Measurements from ENCODE around the gene CREB5.
"Not testable (repeated sequence)": the region's sequence is repeated elsewhere in the genome, so short reads cannot be mapped to it uniquely, and the experiment has no call there.

The CREB5 gene

DNA sequence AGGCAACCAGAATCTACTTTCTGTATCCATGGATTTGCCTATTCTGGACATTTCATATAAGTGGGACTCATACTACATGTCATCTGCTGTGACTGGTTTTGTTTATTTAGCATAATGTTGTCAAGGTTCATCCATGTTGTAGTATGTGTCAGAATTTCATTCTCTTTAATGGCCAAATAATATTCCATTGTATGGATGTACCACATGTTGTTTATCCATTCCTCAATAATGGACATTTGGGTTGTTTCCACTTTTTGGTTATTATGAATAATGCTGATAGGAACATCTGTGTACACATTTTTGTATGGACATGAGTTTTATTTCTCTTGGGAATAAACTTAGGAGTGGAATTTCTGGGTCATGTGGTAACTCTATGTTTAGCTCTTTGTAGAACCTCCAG is 133.7 kb downstream of the CREB5 start:
- no peak for DNase-seq (ENCODE audit: low read depth in 2 of 3, low spot score in 2 of 3)

DNA sequence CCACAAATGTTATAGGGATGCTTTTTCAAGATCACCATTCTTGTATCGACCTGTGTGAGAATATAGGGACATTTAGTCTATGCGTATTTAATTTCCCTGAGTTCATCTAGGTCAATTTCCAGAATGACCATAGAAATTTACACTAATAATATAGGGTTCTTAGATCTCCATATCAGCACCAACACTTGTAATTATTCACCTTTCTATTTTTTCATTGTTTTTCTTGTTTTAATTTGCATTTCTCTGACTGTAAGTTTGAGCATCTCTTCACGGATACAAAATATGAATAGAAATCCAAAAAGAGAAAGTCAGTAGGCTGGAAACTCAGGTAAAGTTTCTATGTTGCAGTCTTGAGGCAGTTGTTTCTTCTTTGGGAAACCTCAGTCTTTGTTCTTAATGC is 134.8 kb downstream of the CREB5 start:
- DNase-seq (ENCODE audit: low read depth in 2 of 3, low spot score in 2 of 3): no peak

DNA sequence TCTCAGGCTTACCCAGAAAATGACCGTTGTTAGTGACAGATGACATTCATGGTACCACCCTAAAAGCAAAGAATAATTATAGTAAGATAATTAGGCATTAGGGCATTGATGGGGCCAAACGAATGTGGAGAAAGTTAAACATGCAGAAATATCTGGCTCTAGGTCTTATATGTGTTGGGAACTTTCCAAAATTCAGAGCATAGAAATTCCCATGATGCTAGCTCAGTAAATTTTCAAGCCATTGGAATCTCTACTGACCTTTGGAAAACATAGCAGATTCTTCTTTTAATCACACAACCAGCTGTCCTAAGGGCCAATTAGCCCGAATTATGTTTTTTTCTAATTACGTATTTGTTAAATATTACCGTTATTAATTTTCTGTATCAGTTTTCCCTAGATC is 136.1 kb downstream of the CREB5 start:
- DNase-seq (ENCODE audit: low read depth in 2 of 3, low spot score in 2 of 3): no peak

DNA sequence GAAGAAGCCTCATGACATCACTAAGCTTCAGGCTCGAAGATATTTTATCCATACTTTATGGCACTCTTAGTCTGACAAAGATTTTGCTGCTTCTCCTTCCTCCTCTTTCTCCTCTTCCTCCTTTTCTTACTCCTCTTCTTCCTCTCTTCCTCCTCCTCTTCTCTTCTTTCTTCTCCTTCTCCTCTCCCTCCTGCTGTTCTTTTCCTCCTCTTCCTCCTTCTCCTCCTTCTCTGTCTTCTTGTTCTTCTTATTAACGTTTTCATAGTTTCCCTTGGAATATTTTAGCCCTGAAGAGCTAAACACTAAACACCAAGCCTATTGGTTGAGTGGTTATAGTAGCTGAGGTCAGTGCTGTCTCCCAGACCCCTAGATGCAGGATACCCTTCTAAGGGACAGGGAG is 137.7 kb downstream of the CREB5 start:
- no peak for DNase-seq (ENCODE audit: low read depth in 2 of 3, low spot score in 2 of 3)

DNA sequence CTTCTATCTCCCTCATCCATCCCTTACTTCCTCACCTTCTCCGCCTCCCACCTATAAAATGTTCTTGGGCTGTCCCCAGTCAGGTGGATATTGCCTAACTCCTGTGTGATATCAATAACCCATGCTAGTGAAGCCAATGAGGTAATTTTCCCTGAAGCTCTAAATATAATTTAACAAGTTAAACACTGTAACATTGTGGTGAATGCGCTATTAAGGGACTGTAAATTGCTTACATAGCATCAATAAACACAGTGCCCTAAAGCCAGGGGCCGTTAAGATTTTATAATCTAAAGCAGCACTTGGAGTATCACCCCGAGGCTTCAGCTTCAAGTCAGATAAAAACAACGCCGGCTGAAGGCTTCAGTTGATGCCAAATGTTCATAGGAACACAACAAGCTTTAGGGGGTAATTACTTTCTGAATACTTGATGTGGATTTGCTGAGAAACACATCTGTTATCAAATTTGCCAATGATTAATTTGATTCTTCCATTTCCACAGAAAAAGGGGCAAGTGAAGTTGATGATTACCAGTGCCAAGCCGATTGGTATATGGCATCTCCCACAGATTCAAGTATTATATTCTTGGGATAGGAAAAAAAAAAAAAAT is 138.4 kb downstream of the CREB5 start:
- no peak for DNase-seq (ENCODE audit: low read depth in 2 of 3, low spot score in 2 of 3)

DNA sequence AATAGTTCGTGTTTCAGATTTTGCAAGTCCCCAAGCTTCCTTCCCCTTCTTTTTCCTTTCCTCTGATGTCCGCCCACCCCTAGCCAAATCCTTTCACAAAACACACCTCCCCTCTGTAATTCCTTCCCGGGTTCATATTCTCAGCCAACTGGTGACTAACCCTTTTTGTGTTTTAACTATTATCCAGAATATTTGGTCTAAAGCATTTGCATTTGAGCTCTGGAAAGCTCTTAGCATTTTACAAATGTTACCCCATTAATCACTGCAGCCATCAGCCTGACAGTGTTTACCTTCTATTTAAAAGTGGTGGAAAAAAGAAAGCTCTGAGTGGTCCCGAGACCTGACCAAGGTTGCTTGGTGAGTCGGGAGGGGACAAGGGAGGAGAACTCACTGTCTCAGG is 139.0 kb downstream of the CREB5 start:
- no peak for DNase-seq (ENCODE audit: low read depth in 2 of 3, low spot score in 2 of 3)

DNA sequence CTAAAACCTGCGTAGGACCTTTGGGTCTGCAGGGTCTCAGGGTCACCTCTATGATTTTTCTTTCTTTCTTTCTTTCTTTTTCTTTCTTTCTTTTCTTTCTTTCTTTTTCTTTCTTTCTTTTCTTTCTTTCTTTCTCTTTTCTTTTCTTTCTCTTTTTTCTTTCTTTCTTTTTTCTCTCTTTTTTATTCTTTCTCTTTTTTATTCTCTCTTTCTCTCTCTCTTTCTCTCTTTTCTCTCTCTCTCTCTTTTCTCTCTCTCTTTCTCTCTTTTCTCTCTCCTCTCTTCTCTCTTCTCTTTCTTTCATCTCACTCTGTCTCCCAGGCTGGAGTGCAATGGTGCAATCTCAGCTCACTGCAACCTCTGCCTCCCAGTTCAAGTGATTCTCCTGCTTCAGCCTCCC is 139.4 kb downstream of the CREB5 start:
- DNase-seq (ENCODE audit: low read depth in 2 of 3, low spot score in 2 of 3): not testable (repeated sequence)

DNA sequence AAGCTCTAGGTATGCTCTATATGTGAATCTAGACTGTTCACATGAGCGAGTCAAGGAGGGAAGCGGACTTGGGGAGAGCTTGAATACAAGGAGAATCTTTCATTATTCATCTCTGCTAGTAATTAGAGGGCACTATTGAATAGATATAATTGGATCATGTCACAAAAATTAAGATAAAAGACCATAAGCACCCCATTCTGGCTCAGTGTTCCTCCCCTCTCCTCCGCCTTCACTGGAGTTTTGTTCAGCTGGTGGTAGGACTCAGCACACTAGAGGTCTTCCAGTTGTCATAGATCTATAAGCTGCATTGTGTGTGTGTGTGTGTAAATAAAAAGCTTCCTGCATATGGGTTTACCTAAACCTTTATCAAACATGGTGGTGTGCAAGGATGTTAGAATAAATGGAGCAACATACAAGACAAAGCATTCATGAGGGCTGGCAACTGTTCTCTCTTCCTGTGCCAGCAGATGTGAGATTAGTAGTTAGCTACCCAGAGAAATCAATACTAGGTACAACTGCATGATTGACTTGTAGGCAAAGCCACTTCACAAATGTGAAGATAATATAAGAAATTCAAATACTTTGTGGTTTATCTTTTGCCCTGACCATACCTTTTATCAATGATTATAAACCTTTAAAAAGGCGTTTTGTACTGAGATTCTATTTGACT is 142.6 kb downstream of the CREB5 start:
- DNase-seq (ENCODE audit: low read depth in 2 of 3, low spot score in 2 of 3): no peak

DNA sequence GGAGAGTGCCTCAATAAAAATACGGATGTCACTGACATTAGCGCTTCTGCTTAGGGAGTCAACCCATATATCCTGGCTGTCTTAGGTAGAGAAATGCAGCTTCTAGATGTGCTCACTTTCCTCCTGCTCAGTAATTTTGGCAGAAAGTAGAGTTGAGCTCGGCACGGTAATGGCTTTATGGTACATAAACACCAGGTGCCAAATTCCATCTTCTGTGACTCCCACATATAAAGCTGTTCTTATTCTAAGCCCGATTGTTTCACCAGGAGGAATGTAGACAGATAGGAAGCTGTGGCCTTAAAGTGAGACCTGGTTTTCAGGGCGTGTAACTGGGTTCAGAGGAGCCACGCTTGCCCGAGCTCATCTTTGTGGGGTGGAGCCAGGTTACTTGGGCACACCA is 143.7 kb downstream of the CREB5 start:
- DNase-seq (ENCODE audit: low read depth in 2 of 3, low spot score in 2 of 3): no peak

DNA sequence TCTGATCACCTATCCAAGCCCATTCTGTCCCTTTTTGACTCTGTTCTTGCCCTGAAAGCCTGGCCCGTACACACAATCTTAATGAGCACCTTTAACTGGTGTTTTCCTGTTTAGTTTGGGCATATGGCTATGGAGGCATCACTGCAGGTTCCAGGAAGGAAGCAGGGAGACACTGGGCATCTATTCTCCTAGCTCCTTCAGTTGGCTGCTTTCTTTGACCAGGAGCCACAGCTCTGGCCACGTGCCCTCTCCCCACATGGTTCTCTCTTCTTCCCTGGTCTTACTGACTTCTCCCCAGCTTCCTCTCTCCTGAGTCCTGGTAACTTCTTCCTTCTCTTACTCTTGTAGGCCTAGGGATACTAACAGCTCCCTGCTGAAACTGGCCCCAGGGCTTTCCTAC is 144.4 kb downstream of the CREB5 start:
- no peak for DNase-seq (ENCODE audit: low read depth in 2 of 3, low spot score in 2 of 3)

DNA sequence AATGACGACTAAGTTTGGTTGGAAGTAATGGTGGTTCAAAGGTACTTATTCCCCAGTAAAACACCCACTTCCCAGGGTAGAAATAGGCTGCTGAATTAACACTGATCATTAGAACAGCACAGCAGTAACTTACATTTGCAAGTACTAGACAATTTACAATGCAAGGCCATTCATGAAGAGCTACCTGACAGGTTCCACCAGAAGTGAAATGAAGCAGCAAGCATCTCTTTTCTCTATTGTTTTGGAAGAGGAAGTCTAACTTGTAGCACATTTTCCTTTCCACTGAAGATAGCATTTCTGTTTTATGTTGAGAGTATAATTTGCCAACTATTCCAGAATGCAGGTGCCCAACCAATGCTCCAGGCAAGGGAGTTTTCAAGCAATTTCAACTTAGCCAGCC is 145.9 kb downstream of the CREB5 start:
- no peak for DNase-seq (ENCODE audit: low read depth in 2 of 3, low spot score in 2 of 3)

DNA sequence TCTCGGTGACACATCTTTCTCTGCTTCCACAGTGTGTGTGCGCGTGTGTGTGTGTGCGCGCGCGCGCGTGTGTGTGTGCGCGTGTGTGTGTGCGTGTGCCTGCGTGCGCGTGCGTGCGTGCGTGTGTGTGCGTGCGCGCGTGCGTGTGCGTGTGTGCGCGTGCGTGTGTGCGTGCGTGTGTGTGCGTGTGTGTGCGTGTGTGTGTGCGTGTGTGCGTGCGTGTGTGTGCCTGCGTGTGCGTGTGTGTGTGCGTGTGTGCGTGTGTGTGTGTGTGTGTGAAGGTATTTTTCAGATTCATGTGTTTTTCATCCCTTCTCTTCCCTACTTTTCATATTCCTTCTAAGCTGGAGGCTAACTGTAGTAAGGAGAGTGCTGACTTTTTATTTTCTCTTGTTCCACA is 148.4 kb downstream of the CREB5 start:
- no peak for DNase-seq (ENCODE audit: low read depth in 2 of 3, low spot score in 2 of 3)

DNA sequence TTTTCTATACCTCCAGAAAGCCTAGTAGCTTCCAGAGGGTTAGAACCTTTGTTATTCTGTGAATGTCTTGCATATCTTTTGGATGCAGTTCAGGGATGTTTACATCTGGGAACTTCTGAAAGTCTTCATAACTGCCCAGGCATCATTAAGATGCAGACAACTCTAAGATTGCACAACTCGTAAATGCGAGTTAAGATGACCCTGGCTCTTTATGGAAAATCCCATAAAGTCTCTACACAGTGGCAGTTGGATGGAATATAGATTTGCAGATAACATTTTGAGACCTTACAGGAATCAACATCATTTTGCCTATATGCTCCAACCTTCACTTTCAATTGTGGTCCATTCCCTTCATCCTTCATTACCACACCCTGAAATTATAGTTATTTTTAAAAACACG is 151.7 kb downstream of the CREB5 start:
- DNase-seq (ENCODE audit: low read depth in 2 of 3, low spot score in 2 of 3): no peak

DNA sequence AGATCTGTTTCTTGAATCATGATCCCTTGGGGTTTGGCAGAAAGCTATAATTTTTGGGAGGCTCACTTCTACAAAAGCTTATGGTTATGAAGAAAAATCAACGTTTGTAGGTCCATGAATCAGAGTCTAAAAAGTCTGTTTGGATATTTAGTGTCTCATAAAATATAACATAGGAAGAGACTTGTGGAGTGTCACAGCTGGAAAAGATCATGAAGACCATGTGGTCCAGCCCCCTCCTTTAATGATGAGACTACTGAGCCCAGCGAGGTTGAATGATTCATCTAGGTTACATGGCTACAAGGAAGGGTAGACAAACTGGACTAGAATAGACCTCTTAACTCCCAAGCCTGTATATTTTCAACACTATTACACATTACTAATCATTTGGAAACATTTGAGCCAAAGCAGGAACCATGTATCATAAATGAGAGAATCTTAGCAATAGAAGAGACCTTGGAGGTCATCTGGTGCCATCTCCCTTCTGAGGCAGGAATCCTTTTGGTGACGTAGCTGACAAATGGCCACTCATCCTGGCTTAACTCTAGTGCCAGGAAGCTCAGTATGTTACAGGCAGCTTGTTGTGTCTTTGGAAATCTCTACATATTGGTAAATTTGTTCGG is 152.5 kb downstream of the CREB5 start:
- no peak for DNase-seq (ENCODE audit: low read depth in 2 of 3, low spot score in 2 of 3)

DNA sequence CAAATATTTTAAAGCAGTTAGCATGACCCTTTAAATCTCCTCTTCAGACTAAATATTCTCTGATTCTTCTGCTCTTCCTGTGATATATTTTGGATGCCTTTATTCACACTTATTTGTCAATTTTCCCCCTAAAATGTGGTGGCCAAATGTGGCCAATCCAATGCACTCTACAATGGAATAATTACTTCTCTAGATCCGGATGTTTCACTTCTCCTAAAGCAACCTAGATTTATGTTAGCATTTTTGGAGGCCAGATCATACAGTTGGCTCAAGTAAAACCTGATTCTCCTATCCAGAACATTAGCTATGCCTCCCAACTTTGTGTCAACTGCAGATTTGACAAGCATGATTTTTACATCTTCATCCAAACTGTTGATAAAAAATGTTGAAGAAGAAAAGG is 153.7 kb downstream of the CREB5 start:
- DNase-seq (ENCODE audit: low read depth in 2 of 3, low spot score in 2 of 3): no peak

DNA sequence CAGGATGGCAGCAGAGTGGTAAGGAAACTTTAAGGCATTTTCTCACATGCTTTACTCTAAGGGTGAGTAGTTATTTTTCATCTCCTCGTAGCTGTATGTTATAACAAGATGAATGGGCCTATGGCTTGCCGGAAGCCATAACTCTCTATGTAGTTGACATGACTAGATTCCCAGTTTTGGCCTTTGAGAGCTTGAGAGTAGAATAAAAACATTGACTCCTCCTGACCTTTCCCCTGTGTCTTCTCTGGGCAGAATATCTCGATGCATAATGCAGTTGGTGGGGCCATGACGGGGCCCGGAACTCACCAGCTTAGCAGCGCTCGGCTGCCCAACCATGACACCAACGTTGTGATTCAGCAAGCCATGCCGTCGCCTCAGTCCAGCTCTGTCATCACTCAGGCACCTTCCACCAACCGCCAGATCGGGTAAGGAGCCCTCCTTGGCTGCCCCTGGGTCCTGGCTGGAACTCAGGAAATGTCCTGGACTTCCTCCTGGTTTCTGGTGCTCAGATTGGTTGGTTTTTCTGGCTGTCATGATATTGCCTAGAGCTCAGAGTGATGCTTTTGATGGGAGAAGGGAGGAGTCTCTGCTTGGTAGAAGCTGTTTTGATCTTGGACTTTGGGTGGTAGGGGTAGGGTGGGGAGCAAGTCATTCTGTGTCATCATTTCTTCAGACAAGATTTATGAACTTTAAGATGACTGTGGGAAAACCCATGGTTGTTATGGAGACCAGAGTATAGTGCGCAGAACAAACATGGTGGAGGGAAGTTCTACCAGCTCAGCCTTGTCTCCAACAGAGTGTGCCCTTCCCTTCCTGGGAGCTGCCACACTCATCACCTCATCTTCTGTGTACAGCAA is 158.0 kb downstream of the CREB5 start:
- no peak for DNase-seq (ENCODE audit: low read depth in 2 of 3, low spot score in 2 of 3)

DNA sequence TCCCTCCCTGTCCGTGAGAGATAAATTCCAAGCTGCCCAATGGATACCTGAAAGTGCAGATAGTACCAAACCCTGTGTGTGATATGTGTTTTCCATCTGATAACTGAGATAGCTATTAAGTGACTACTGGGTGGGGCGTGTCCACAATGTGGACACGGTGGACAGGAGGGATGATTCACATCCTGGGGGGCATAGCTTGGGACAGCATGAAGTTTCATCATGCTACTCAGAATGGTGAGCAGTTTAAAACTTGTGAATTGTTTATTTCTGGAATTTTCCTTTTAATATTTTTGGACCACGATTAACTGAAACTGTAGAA is 158.6 kb downstream of the CREB5 start:
- no peak for DNase-seq (ENCODE audit: low read depth in 2 of 3, low spot score in 2 of 3)

DNA sequence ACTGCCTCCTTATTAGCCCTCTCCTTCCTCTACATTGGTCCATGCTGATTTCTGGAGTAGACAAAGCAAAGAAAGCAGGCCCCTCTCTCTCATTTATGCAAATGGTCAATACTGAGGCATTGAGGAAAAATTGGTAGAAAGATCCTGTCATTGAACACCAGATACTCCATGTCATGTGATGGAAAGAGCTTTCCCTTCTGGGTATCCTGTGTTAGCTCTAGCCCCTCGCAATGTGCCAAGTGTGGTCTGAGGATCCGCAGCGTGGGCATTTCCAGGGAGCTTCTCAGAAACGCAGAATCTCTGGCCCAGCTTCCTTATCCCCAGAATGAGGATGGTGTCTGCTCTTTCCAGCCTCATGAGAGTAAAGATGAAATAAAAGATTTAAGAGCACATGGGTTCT is 159.1 kb downstream of the CREB5 start:
- DNase-seq (ENCODE audit: low read depth in 2 of 3, low spot score in 2 of 3): no peak

DNA sequence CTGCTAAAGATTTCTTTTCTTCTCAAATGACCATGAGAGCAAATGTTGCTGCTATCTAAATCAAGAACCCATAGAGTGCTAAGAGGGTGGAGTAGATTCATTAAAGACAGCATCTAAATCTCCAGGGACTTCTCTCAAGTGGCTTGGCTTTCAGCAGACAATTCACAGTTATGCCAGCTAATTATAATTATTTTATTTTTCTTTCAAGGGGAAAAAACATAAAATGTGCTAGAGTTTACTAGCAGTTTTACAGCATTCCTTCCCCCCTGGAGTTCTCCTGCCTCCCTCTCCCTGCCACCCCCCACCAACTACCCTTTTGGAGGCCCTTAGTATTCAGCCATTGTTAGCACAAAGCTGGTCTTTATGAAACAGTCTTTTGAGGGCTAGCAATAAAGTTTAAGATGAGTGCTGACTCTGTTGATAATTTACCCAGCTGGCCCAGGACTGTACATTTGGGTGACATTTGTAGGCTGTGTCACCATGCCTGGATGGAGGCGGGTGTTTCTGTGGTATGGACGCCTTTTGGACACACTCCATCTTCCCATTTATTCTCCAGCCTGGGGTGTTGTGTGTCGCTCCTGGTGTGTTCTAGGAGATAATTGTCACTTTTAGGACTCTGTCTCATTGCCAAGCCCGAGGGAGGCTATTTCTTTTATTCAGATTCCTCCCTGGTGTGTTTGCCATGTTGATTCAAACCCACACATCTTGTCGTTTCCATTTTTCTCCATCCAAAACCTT is 160.2 kb downstream of the CREB5 start:
- DNase-seq (ENCODE audit: low read depth in 2 of 3, low spot score in 2 of 3): no peak

DNA sequence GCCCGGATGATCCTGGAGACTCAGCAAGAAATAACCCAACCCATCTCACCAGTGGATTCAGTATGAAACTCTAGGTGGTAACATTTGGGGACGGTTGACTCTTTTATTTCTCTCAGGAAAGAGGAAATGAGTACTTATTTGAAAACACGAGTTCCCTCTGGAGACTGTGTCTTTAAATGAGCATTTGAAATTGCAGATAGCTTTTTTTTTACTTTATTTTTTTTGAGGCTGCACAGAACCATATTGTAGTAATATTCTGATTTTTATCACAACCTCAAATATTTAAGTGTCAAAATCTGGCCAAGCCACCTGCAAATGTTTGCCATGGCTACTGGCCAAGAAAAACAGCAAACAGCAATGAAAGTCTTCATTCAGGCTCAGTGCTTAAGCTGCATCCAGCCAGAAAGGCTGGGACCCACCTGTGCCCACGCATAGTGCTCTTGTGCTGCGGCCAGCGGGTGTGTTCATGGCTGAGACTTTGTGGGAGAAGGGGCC is 160.8 kb downstream of the CREB5 start:
- DNase-seq (ENCODE audit: low read depth in 2 of 3, low spot score in 2 of 3): no peak

DNA sequence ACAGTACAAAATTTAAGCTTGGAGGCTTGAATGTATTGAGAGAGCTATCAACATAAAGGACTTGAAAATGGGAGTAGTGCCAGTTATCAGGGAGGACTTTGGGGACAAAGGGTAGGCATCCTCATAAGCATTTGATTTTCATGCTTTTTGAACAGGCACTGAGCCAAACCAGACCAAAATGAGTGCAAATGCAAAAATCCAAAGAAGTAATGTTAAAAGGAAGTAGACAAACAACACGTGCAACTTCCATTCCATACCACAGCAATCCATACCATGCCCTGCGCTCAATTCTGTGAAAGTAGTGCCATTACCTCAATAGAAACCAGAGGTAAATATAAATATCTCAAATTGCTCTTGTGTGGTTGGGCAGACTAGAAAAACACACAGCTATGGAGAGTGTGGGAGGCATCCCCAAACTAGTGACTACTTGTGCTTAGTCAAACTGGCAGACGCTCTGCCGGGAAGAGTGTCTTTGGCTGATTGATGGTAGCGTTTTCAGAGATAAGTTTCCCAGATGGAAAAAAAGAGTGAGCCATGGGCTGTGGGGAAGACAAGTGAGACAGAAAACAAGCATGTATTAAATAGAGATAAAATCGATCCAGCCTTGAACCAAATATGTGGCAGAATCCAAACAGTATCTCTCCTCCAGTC is 161.5 kb downstream of the CREB5 start:
- no peak for DNase-seq (ENCODE audit: low read depth in 2 of 3, low spot score in 2 of 3)
